Measurements from ENCODE around the gene COMMD3. TPM values are rescaled to one million over a fixed set of nuclear protein-coding genes. Genes with fewer than 3 reads are reported as not detected.

Gene COMMD3
- polyA plus RNA-seq, 3 donors from 2014 or later, result 80.5 to 112 (median 82.6) TPM

DNA sequence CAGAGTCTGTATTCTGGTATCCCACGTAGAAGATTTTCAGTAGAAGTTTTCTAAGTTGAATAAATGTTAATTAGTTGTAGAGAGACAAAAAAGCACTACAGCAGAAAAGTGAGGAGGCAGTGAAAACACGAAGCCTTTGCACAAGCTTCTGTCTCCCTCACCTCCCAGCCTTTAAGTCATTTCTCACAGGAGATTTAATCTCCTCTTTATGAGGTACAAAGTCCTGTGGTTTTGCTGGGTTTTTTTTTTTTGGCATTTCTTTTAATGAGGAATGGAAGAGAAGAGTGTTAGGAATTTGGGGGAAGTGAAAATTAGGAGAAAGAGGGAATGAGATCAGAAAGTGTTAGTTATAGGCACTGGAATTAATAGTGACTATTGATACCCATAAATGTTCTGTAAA, 50.6 kb downstream of the COMMD3 start:
- Mint-ChIP-seq H3K27me3 (ENCODE audit: low read depth in 3 of 3) (peaks cover 0 to 2% (median 0%) of the 10 kb centered on the region in 3 donors), H3K27ac (no peak overlapping the region)

GRCh38 chr10:22367471-22367870, 51.3 kb downstream of the COMMD3 start:
- H3K4me3 Mint-ChIP-seq, result no peak overlapping the region
- H3K36me3 Mint-ChIP-seq, result no peaks in the 10 kb centered on the region
- H3K9me3 Mint-ChIP-seq, result no peaks in the 10 kb centered on the region
- peaks cover 0 to 2% (median 0%) of the 10 kb centered on the region in 3 donors for H3K27me3 Mint-ChIP-seq (ENCODE audit: low read depth in 3 of 3)
- peaks cover 0 to 15% of the 10 kb centered on the region in 2 donors for H3K4me1 Mint-ChIP-seq
- no peak overlapping the region for H3K27ac Mint-ChIP-seq
- DNase-seq, result no peak

More for the DNA sequence above, 50.6 kb downstream of the COMMD3 start:
- no peak overlapping the region for H3K4me3 Mint-ChIP-seq
- peaks cover 0 to 15% of the 10 kb centered on the region in 2 donors for H3K4me1 Mint-ChIP-seq
- no peaks in the 10 kb centered on the region for H3K36me3 Mint-ChIP-seq
- no peak for DNase-seq
- H3K9me3 Mint-ChIP-seq, result no peaks in the 10 kb centered on the region

- Mint-ChIP-seq H3K27ac (no peak overlapping the region), H3K27me3 (ENCODE audit: low read depth in 3 of 3) (peaks cover 0 to 4% (median 0%) of the 10 kb centered on the region in 3 donors), H3K4me1 (peaks cover 0 to 15% of the 10 kb centered on the region in 2 donors), H3K36me3 (no peaks in the 10 kb centered on the region), H3K4me3 (no peak overlapping the region), H3K9me3 (no peaks in the 10 kb centered on the region)
- no peak for DNase-seq
Measured at GRCh38 chr10:22368402-22368801, 52.2 kb downstream of the COMMD3 start.

- H3K4me1 Mint-ChIP-seq, result peaks cover 0 to 15% of the 10 kb centered on the region in 2 donors
- no peaks in the 10 kb centered on the region for H3K36me3 Mint-ChIP-seq
- no peak for DNase-seq
- no peak overlapping the region for H3K27ac Mint-ChIP-seq
- peaks cover 0 to 6% (median 0%) of the 10 kb centered on the region in 3 donors for H3K27me3 Mint-ChIP-seq (ENCODE audit: low read depth in 3 of 3)
- no peaks in the 10 kb centered on the region for H3K9me3 Mint-ChIP-seq
- H3K4me3 Mint-ChIP-seq, result no peak overlapping the region
Measured at GRCh38 chr10:22368981-22369380, 52.8 kb downstream of the COMMD3 start.

DNA sequence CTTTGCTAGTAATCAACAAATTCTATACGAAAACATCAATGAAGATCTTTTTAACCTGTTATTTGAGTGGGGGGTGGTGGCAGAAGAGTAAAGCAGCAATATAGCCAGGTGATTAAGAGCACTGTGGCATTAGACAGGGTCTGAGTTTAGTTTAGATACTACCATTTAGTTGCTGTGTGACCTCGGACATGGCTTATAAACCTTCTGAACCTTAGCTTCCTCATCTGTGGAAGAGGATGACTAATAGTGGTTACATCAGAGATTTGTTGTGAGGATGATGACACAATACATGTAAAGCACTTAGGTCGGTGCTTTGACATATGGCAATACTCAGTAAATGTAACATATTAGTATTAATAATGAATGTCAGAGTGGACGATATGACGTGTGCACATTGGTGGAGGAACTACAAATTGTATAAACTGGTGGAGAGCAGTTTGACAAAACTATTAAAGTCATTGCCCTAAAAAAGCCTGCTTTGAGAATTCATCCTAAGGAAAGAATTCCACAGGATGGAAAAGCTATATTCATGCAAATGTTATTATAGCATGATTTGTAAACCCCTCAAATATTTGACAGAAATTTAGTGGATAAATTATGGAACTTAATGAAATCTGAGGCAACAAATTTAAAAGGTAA, 53.4 kb downstream of the COMMD3 start:
- Mint-ChIP-seq H3K4me1 (peaks cover 0 to 15% of the 10 kb centered on the region in 2 donors), H3K27me3 (ENCODE audit: low read depth in 3 of 3) (peaks cover 0 to 6% (median 0%) of the 10 kb centered on the region in 3 donors), H3K36me3 (no peaks in the 10 kb centered on the region), H3K9me3 (no peaks in the 10 kb centered on the region), H3K27ac (no peak overlapping the region), H3K4me3 (no peak overlapping the region)
- DNase-seq, result no peak

Other genes starting within 250 kb of the COMMD3 start
- not detected for gene EBLN1, start 98.4 kb upstream of the COMMD3 start, polyA plus RNA-seq
- 10 to 100 TPM; 23.4 to 52.9 (median 29.6) TPM for gene BMI1, start 4.7 kb downstream of the COMMD3 start, polyA plus RNA-seq
- not detected for gene SPAG6, start 29.1 kb downstream of the COMMD3 start, polyA plus RNA-seq